ENCODE data around the gene SERPINF2.
"Not testable (repeated sequence)": the region's sequence is repeated elsewhere in the genome, so short reads cannot be mapped to it uniquely, and the experiment has no call there.

SERPINF2 gene

DNA sequence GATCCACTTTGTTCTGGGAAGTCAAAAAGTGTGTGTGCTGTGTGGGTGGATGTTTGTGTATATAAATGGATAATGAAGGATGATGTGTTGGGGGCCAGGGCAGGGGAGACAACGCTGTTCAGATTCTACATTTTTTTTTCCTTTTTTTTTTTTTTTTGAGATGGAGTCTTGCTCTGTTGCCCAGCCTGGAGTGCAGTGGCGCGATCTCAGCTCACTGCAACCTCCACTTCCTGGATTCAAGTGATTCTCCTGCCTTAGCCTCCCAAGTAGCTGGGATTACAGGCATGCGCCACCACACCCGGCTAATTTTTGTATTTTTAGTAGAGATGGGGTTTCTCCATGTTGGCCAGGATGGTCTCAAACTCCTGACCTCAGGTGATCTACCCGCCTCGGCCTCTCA is 22.0 kb downstream of the SERPINF2 start:
- DNase-seq, result not testable (repeated sequence)

DNA sequence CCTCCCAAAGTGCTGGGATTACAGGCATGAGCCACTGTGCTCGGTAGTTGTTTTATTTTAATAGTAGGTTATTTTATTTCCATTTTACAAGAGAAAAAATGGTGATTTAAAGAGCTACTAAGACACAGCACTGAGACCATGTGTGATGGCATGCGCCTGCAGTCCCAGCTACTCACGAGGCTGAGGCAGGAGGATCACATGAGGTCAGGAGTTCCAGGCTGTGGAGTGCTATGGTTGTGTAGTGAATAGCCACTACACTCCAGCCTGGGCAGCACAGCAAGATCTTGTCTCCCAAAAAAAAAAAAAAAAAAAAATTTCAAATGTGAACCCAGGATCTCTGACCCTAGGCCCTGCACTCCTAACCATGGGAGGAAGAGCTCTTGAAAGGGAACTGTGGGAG is 22.9 kb downstream of the SERPINF2 start:
- no peak for DNase-seq

DNA sequence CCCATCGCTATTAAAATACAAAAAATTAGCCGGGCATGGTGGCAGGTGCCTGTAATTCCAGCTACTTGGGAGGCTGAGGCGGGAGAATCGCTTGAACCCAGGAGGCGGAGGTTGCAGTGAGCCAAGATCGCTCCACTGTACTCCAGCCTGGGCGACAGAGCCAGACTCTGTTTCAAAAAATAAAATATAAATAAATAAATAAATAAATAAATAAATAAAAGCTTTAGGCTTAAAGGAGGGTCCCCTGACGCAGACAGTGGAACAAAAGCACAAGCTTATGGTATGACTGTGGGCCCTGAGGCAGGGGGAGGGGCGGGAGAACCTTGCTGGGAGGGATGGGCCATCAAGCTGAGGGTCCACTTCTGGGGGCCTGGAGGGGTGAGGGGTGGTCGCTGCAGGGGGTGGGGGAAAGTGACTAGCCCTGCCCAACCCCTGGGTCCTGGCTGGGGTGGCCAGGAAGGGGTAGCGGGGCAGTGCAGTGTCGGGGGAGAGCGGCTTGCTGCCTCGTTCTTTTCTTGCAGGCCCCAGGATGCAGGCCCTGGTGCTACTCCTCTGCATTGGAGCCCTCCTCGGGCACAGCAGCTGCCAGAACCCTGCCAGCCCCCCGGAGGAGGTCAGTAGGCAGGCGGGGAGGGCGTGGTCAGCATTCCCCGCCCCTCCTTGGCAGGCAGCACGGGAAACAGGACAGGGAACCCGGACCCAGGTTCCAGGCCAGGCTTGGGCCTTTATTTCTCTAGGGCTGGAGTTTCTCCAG is 23.9 kb downstream of the SERPINF2 start:
- no peak for DNase-seq

DNA sequence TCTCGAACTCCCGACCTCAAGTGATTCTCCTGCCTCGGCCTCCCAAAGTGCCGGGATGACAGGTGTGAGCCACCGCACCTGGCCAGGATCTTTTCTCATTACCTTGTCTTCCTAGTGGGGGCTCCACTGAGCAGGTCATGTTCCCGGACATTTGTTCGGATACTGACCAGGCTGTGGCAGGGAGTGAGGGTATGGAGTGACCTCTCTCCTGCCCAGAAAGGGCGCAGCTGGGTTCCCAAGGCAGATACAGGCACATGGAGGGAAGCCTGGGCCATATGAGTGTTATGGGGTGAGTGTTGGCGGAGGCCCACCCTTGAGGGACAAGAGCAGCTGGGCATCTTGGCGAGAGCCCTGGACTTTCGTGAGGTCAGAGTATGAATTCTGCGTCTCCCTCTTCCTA is 24.7 kb downstream of the SERPINF2 start:
- DNase-seq, result no peak

DNA sequence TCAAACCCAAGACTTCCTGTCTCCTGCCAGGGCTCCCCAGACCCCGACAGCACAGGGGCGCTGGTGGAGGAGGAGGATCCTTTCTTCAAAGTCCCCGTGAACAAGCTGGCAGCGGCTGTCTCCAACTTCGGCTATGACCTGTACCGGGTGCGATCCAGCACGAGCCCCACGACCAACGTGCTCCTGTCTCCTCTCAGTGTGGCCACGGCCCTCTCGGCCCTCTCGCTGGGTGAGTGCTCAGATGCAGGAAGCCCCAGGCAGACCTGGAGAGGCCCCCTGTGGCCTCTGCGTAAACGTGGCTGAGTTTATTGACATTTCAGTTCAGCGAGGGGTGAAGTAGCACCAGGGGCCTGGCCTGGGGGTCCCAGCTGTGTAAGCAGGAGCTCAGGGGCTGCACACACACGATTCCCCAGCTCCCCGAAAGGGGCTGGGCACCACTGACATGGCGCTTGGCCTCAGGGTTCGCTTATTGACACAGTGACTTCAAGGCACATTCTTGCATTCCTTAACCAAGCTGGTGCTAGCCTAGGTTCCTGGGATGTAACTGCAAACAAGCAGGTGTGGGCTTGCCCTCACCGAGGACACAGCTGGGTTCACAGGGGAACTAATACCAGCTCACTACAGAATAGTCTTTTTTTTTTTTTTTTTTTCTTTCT is 27.3 kb downstream of the SERPINF2 start:
- no peak for DNase-seq

DNA sequence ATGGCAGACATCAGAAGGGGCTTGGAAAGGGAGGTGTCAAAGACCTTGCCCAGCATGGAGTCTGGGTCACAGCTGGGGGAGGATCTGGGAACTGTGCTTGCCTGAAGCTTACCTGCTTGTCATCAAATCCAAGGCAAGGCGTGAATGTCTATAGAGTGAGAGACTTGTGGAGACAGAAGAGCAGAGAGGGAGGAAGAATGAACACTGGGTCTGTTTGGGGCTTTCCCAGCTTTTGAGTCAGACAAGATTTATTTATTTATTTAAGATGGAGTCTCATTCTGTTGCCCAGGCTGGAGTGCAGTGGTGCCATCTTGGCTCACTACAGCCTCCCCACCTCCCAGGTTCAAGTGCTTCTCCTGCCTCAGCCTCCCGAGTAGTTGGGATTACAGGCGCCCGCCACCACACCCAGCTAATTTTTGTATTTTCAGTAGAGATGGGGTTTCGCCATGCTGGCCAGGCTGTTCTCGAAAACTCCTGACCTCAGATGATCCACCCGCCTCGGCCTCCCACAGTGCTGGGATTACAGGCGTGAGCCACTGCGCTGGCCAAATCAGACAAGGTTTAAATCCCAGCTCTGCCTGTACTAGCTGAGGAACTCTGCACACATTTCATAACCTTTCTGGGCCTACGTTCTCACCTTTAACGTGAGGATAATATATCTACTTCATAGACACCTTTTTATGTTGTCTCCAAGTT is 30.5 kb downstream of the SERPINF2 start:
- DNase-seq, result not testable (repeated sequence)

DNA sequence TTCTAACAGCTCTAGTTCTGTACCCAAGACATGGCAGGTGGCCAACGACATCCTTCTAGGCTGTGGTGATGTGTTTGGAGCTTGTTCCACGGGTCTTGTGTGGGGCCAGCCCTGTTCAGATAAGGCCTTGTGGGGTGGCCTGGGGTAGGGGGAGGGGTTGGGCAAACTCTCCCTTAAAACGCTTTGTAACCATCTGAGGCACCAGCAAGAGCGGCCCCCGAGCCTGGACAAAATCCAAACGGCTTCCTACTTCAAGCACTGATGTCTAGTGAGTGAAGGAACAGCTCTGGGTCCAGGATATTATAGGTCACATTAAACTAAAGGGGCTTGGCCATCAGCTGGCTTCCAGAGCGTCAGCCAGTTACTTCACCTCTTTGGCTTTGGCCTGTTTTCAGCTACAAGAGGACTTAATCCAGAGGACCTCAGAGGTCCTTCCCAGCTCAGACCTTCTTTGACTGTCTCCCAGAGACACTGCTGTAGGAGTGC is 31.1 kb downstream of the SERPINF2 start:
- DNase-seq, result no peak

DNA sequence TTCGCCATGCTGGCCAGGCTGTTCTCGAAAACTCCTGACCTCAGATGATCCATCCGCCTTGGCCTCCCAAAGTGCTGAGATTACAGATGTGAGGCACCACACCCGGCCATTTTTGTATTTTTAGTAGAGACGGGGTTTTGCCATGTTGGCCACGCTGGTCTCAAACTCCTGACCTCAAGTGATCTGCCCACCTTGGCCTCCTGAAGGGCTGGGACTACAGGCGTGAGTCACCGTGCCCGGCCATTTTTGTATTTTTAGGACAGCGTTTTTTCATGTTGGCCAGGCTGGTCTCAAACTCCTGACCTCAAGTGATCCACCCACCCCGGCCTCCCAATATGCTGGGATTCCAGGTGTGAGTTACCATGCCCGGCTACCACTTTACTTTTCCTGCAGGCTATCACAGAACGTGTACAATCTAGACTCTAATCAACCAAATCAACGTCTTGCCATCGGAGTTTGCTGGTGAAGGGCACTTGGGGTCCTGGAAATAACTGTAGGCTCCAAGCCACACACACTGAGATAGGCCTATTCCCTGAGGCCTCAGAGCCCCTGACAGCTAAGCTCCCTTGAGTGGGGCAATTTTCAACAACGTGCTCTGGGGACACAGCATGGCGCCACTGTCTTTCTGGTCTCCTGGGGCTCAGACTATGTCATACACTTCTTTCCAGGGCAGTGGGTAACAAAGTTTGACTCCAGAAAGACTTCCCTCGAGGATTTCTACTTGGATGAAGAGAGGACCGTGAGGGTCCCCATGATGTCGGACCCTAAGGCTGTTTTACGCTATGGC is 31.9 kb downstream of the SERPINF2 start:
- DNase-seq, result no peak

DNA sequence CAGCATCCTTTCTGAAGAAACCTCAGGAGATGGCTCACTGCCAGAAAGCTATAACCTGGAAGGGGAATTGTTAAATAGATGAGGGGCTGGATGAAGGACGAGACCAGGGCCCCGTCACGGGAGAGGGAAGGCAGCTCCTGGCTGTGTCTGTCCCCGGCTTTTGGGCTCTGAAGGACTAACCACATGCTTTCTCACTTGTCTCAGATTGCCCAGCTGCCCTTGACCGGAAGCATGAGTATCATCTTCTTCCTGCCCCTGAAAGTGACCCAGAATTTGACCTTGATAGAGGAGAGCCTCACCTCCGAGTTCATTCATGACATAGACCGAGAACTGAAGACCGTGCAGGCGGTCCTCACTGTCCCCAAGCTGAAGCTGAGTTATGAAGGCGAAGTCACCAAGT is 33.7 kb downstream of the SERPINF2 start:
- no peak for DNase-seq

DNA sequence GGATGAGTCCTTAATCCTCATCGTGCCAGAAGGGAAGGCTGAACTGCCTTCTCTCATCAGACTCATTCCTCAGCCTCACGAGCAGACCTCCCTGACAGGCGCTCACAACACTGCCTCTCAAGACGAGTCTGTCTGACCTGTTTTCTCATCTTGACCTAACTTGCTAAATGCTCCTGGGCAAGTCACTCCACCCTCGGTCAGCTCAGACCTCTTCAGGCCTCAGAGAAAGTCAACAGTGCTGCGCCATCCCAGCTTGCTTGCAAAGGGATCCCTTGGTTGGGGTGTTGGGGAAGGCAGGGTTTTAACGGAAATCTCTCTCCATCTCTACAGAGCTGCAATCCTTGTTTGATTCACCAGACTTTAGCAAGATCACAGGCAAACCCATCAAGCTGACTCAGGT is 34.2 kb downstream of the SERPINF2 start:
- DNase-seq, result no peak

DNA sequence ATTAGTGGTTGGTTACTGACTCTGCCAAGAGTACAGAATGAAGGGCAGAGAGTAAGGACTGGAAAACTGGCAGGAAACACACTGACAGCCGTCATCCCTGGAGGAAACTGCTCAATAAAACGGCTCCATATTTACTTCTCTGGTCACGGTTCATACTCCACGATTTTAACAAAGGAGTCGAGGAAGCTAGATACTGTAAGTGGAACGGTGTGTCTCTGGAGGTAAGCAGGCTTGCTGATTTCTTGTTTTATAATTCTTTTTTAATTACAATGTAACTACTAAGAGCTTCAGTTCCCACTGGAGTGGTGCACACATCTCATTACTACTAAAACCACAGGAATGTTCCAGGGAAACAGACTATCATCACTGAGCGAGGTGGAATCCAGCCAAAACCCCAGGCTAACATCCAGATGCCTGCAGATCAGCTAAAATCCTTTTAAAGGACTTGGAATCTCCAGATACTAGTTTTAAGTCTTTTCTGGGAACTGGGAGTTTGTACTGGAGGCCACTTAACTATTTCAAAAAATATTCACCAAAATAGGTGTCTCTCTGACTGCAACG is 37.0 kb downstream of the SERPINF2 start:
- no peak for DNase-seq

DNA sequence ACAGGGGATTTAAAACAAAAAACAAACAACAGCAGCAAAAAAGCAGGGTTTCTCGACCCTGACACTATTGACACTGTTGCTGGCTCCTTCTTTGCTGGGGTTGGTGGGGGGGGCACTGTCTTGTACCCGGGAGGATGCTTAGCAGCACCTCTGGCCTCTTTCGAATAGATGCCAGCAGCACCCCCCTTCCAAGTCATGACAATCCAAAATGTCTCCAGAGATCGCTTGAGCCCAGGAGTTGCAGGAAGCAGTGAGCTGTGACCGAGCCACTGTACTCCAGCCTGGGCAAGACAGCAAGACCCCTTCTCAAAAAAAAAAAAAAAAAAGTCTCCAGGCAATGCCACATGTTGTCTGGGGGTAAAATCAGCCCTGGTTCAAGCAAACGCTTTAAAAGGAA is 39.5 kb downstream of the SERPINF2 start:
- DNase-seq, result no peak

DNA sequence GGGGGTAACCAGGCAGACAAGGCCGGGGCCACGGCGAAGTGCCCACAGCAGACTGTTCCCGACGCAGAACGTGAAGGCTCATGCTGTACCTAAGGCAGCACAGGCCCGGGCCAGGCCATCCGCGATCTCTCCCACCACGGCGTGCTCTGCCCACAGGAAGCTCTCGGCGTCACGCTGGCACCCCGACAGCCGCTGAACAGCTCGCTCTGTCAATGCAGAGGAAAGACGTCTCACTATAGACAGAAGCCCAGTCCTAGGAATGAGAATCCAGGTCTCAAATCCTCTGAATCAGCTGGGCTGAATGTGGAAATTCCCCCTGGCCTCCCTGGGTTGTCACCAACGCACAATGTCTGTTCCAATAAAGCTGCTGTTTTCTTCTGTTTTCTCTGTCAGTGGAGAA is 40.6 kb downstream of the SERPINF2 start:
- DNase-seq, result no peak

DNA sequence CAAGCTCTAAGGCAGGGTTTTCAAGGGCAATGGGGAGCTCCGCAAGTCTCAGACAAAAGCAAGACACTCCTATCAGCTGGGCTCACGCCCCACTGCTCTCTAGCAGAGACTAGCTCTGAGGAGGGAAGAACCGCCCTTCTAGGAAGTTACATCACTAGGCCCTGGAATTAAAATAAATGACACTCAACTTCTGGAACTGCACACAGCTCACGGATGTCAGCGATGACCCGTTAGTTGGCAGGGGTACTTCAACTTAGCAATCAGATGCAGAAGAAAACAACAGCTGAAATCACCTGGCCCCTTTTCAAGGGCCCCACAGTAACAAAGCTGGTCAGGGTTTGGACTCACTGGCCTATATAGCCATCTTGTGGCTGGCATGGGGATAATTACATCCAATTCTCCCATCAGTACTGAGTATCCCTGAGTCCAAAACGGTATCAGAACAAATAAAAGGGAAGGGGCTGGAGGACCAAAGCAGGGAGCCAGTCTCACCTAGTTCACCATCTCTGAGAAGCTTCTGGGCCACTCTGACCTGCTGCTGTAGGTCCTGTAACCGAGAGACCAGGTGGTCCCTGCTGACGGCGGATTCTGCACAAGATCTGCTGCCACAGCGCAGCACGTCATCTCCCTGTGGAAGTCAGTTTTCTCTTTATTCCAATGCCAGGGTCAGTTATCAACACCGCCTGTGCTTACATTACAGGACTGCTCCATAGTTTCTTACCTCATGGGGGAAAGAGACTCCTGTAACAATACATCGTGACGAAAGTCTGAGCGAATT is 41.4 kb downstream of the SERPINF2 start:
- no peak for DNase-seq

DNA sequence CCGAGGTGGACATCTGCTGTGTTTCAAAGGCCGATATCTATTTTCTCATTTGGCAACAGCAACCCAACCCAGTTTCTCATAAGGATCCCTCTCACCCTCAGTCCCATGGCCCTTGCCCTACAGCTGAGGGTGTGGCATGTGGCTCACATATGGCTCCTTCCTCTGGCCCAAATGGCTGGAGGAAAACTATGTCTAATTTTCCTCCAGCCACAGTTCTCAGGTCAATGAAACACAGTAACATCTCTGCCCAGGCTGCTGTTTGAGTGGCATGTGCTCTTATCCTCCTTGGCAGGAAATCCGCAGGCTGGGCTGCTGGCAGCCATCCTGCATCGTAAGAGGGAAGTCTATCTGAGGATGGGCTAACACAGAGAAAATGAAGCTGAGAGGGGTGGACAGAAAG is 43.3 kb downstream of the SERPINF2 start:
- DNase-seq, result no peak

DNA sequence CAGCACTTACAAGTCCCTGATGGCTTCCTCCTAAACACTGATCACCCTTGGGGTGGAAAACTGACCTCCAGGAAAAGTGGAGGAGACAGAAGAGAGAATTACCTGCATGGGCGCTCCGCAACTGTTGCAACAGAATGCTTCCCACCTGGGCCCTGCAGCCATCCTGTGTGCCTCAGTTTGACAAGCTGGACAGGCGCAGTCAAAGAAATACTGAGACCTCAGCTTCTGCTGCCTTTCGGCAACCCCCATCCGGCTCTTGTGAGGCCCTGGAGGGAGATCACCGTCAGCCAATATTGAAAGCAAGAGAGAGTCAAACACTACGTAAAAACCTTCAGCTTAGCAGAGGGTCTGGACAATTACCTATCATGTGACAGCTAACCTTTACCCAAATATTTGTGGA is 44.0 kb downstream of the SERPINF2 start:
- DNase-seq, result no peak

DNA sequence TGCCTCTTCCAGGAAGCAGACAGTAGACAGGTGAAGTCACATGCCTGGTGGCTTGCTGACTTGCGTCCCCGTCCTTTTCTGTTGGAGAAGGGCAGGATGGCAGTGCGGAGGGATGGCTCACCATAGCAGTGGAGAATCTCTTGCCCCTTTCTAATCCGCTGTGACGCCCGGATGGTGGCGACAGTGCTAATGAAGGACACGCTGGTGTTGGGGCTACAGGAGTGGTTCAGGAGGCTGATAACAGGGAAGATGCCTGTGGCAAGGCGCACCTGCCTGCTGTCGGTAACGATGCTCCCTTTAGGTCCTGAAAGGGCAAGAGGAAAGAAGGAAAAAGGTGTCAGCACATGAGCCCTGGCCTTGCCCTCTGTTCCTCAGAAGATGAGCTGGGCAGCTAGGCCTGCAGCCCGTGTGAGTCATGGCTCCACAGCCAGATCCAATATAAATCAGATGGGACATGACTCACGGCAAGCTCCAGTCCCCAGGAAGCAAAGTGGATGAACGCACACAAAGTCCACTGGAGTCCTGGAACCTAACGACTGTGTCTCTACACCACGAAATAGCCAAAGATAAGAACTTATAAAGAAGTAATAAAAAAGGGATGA is 44.7 kb downstream of the SERPINF2 start:
- DNase-seq, result no peak

DNA sequence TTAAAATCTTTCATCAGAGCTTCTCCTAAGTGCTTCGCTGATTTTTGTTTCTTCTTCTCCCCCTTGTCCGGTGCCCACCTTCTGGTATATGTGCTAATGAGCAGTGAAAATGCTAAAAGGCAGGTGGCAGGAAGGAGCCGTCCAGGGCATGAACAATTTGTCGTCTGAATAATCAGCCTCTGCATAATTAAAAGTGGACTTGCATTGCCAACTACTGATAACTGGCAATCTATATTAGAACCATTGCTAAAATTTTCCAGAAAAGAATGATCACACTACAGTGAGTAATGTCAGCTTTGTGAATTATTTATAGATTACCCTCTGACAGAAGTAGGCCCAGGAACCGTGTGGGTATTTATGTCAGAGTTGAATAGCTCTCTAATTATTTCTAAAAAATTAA is 47.3 kb downstream of the SERPINF2 start:
- no peak for DNase-seq

DNA sequence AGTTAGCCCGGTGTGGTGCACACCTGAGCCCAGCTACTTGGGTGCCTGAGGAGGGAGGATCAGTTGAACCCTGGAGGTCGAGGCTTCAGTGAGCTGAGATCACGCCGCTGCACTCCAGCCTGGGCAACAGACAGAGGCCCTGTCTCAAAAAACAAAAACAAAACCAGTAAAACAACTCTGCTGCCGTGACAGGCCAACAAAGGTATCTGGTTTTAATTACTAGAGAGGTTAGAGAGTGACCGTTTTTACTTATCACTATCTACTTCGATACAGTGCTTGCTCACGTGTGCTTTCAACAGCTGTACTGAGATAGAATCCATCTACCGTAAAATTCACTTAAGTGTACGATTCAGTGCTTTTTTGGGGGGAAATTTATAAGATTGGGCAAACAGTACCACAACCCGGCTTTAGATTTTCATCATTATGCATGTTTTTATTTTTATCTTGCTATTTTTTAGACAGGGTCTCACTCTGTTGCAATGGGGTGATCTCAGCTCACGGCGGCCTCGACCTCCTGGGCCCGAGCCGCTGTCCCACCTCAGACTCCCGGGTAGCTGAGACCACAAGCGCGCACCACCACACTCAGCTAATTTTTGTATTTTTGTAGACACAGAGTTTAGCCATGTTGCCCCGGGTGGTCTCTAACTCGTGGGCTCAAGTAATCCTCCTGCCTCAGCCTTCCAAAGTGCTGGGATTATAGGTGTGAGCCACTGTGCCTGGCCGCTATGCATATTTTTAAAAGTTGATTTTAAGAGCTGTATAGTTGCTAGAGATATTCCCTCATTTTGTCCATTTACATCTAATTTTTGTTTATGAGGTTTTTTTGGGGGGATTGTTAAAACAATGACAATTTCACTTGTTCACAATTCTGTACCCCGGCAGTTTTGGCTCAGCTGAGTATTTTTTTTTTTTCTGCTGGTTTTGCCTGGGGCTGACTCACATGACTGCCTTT is 50.1 kb downstream of the SERPINF2 start:
- DNase-seq, result no peak

DNA sequence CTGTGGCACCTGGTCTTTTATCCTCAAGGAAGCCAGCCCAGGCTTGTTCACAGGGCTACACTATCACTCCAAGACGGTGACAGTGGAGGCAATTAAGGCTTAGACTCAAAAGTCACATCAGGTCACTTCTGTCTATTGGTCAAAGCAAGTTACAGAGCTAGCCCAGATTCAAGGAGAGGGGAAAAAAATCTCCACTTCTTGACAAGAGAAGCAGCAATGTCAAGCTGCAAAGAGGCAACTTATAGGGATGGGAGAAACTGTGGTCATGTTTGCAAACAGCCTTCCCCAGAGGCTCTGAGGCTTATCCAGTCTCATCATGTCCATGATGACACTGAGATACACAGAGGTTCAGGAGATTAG is 50.8 kb downstream of the SERPINF2 start:
- DNase-seq, result no peak

DNA sequence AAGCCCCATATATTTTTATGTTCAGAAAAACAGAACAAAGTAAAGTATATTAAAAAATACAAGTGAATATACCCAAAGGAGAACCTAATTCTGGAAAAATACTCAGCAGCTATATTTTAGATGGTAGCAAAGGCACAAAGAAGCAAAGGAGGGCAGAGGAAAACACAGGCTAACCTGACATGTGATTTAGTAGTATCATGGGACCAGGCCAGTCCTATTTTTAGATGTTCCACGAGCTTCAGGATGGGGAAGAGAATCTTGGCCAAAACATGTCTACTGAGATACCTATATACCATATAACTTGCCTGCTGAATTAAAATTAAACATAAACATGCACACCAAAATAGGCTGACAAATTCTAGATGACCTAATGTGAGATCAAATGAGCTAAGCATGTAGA is 54.1 kb downstream of the SERPINF2 start:
- DNase-seq, result no peak
